ENCODE data around the gene CLDN12.
A peak's percentile ranks its signal among the peaks of the same experiment; 100 is the strongest.
"Not testable (repeated sequence)": the region's sequence is repeated elsewhere in the genome, so short reads cannot be mapped to it uniquely, and the experiment has no call there.

CLDN12 gene

DNA sequence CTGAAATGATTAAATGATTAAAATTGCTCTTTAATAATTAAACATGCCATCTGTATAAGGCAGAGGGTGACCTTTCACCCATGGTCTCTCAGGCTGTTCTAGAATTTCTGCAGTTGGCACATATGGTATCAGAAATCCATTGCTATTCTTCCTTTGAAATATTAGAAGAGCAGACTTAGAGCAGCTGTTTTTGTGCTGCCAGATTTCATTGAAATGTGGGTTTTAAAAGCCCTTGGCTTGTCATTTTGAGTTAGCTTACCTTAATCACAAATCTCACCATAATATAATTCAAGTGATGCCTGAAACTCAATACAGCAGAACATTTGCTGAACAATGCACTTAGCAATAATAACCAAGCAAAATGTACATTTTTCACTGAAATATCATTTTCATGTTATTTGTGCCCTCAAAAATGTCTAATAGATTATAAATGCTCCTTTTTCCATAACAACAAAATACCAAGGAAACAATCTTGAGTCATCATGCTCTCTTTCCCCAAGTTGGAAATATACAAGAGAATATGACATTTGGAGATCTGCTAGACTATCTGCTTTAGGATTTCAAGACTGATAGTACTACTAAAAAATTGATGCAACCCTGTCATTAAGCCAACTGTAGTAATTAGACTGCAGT lies 50.1 kb downstream of the CLDN12 start:
- no peak overlapping the region for H3K4me3 ChIP-seq
- DNase-seq (ENCODE audit: low read depth, low spot score), result no peak
- no peak for TF ChIP-seq EZH2 (IDR thresholded peaks at IDR 0.05)
- no peak for TF ChIP-seq FOXP2 (optimal IDR thresholded peaks at IDR 0.05; ENCODE audit: control extremely low read depth, extremely low read length, insufficient read depth)
- no peak for TF ChIP-seq POLR2AphosphoS5 (IDR thresholded peaks at IDR 0.05; ENCODE audit: borderline replicate concordance, low read depth, low read length)
- H3K36me3 ChIP-seq (ENCODE audit: insufficient read depth, low read length), result no peaks in the 10 kb centered on the region
- no peak overlapping the region for H3K9ac ChIP-seq (ENCODE audit: insufficient read length)
- no peaks in the 10 kb centered on the region for H3K9me3 ChIP-seq (ENCODE audit: low read depth, low read length)
- H3K27ac ChIP-seq, result 0 out of 2 replicates have a peak overlapping the region, but pooled peaks have one; percentile 82

DNA sequence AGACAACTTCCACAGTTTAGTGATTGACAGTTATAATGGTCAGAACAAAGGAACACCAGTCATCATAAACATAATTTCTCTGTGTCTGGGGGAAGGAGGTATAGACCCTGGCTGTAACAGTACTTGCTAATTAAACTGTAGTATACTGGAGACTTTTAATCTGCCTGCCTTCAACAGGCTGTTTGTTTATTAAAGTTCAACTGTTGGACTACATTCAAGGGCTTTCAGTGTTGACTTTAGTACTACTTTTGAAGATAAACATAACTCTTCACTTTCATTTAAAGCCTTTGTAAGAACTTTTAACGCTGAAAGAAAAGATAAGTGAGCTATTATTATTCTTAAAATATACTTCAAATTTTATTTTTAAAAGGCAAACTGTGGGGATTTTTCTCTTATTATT lies 50.7 kb downstream of the CLDN12 start:
- Histone ChIP-seq H3K9ac (ENCODE audit: insufficient read length) (peak overlapping the region; percentile 29), H3K27ac (peak overlapping the region; percentile 82; the same call in 1 of the 2 replicates), H3K9me3 (ENCODE audit: low read depth, low read length) (no peaks in the 10 kb centered on the region), H3K4me3 (no peak overlapping the region), H3K36me3 (ENCODE audit: insufficient read depth, low read length) (no peaks in the 10 kb centered on the region)
- no peak for TF ChIP-seq FOXP2 (optimal IDR thresholded peaks at IDR 0.05; ENCODE audit: control extremely low read depth, extremely low read length, insufficient read depth)
- TF ChIP-seq POLR2AphosphoS5 (IDR thresholded peaks at IDR 0.05; ENCODE audit: borderline replicate concordance, low read depth, low read length), result no peak
- no peak for TF ChIP-seq EZH2 (IDR thresholded peaks at IDR 0.05)
- DNase-seq (ENCODE audit: low read depth, low spot score), result no peak

DNA sequence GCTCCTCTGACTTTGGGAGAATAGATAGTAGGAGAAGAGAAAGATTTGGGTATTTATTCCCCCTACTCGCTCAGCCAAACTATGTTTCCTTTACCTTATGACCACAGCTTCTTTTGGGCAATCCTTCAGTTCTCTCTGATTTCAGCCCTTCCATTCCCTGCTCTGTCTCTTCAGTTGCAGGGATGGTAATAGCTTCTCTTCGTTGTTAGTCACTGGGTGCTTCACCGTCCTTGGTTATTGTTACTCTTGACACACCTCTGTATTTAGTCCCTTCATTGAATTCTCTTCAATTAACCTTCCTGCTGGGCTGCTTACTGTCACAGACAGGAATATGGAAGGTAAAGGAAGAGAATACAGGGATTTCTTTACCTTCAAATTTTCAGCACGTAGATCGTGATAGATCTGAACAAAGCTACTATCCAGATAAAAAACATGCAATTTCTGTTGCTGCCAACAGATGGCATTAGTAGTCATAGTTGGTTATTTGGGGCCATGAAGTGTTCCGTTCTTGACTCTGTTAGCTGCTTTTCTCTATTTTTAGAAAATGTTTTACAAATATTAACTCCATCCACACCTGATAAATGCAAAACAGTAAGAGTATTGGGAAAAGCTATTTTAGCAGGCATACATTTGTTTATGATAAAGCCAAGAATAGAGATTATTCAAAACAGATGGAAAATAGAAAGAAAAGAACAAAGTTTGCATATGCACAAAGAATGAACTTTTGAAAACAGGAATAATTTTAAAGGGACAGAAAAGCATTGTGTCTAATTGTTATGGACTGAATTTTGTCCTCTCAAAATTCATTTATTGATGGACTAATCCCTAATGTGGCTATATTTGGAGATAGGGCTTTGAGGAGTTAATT lies 52.1 kb downstream of the CLDN12 start:
- H3K9ac ChIP-seq (ENCODE audit: insufficient read length), result peak overlapping the region; percentile 87
- no peaks in the 10 kb centered on the region for H3K36me3 ChIP-seq (ENCODE audit: insufficient read depth, low read length)
- H3K9me3 ChIP-seq (ENCODE audit: low read depth, low read length), result no peaks in the 10 kb centered on the region
- peak overlapping the region; percentile 82 for H3K27ac ChIP-seq
- peak overlapping the region; percentile 81 for H3K4me3 ChIP-seq
- peak; percentile 70 for DNase-seq (ENCODE audit: low read depth, low spot score)
- TF ChIP-seq EZH2 (IDR thresholded peaks at IDR 0.05) (no peak), FOXP2 (optimal IDR thresholded peaks at IDR 0.05; ENCODE audit: control extremely low read depth, extremely low read length, insufficient read depth) (no peak), POLR2AphosphoS5 (IDR thresholded peaks at IDR 0.05; ENCODE audit: borderline replicate concordance, low read depth, low read length) (no peak)

- no peak for DNase-seq (ENCODE audit: low read depth, low spot score)
- no peaks in the 10 kb centered on the region for H3K36me3 ChIP-seq (ENCODE audit: insufficient read depth, low read length)
- H3K9me3 ChIP-seq (ENCODE audit: low read depth, low read length), result no peaks in the 10 kb centered on the region
- no peak overlapping the region for H3K9ac ChIP-seq (ENCODE audit: insufficient read length)
- TF ChIP-seq FOXP2 (optimal IDR thresholded peaks at IDR 0.05; ENCODE audit: control extremely low read depth, extremely low read length, insufficient read depth), result no peak
- no peak for TF ChIP-seq EZH2 (IDR thresholded peaks at IDR 0.05)
- TF ChIP-seq POLR2AphosphoS5 (IDR thresholded peaks at IDR 0.05; ENCODE audit: borderline replicate concordance, low read depth, low read length), result no peak
- H3K4me3 ChIP-seq, result no peak overlapping the region
- H3K27ac ChIP-seq, result no peak overlapping the region
Measured at GRCh38 chr7:90458104-90458503, 54.8 kb downstream of the CLDN12 start.

- H3K9me3 ChIP-seq (ENCODE audit: low read depth, low read length), result 0 out of 2 replicates have a peak, but pooled peaks cover 3% of the 10 kb centered on the region
- H3K9ac ChIP-seq (ENCODE audit: insufficient read length), result no peak overlapping the region
- H3K27ac ChIP-seq, result no peak overlapping the region
- no peaks in the 10 kb centered on the region for H3K36me3 ChIP-seq (ENCODE audit: insufficient read depth, low read length)
- TF ChIP-seq EZH2 (IDR thresholded peaks at IDR 0.05) (no peak), POLR2AphosphoS5 (IDR thresholded peaks at IDR 0.05; ENCODE audit: borderline replicate concordance, low read depth, low read length) (no peak), FOXP2 (optimal IDR thresholded peaks at IDR 0.05; ENCODE audit: control extremely low read depth, extremely low read length, insufficient read depth) (no peak)
- no peak overlapping the region for H3K4me3 ChIP-seq
- no peak for DNase-seq (ENCODE audit: low read depth, low spot score)
Measured at GRCh38 chr7:90459888-90460287, 56.6 kb downstream of the CLDN12 start.

DNA sequence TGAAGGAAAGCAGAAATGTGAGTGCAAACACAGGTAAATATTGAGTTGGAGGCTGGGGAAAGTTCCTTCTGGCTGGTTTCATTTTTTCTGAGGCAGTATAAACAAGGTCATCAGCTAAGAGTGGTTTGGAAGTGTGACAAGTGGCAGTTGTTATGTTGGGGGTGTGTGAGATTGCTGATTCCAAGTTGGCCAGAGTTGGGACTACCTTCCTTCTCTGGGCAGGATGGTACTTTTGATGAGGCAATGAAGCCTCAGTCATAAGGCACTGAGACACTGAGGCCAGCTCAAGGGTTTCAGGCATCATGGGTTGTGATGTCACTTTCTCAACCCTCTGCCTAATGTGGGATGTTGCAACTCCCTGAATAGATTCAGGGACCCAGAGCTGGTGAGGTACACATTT lies 58.0 kb downstream of the CLDN12 start:
- Histone ChIP-seq H3K9ac (ENCODE audit: insufficient read length) (no peak overlapping the region), H3K36me3 (ENCODE audit: insufficient read depth, low read length) (no peaks in the 10 kb centered on the region), H3K4me3 (no peak overlapping the region), H3K27ac (no peak overlapping the region), H3K9me3 (ENCODE audit: low read depth, low read length) (0 out of 2 replicates have a peak, but pooled peaks cover 3% of the 10 kb centered on the region)
- no peak for TF ChIP-seq FOXP2 (optimal IDR thresholded peaks at IDR 0.05; ENCODE audit: control extremely low read depth, extremely low read length, insufficient read depth)
- TF ChIP-seq POLR2AphosphoS5 (IDR thresholded peaks at IDR 0.05; ENCODE audit: borderline replicate concordance, low read depth, low read length), result no peak
- TF ChIP-seq EZH2 (IDR thresholded peaks at IDR 0.05), result no peak
- DNase-seq (ENCODE audit: low read depth, low spot score), result no peak

DNA sequence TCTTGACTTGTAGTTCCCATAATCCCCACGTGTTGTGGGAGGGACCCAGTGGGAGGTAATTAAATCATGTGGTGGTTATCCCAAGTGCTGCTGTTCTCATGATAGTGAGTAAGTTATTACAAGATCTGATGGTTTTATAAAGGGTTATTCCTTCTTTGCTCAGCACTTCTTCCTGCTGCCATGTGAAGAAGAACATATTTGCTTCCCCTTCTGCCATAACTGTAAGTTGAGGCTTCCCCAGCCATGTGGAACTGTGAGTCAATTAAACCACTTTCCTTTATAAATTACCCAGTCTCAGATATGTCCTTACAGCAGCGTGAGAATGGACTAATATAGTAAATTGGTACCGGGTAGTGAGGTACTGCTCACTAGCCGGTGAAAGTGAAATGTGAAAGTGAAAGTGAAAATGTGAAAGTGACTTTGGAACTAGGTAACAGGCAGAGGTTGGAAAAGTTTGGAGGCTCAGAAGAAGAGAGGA lies 59.9 kb downstream of the CLDN12 start:
- H3K9ac ChIP-seq (ENCODE audit: insufficient read length); H3K4me3 ChIP-seq; DNase-seq (ENCODE audit: low read depth, low spot score): not testable (repeated sequence)

More for the DNA sequence above, 59.9 kb downstream of the CLDN12 start:
- not testable (repeated sequence) for H3K9me3 ChIP-seq (ENCODE audit: low read depth, low read length); H3K27ac ChIP-seq; H3K36me3 ChIP-seq (ENCODE audit: insufficient read depth, low read length)

All from SK-N-MC (cell line).